GM18873 (cell line): Measurements from ENCODE around the gene PAN3.

Source experiments
- ATAC-seq: cut with Tn5 transposase; IDR thresholded peaks from one replicate; pipeline ENCODE4 v1.9.1; 2021; ENCODE audit warnings: mild to moderate bottlenecking, moderate library complexity, moderate number of reproducible peaks; ENCODE audit not compliant: unreplicated experiment, low FRiP score

The PAN3 gene

DNA sequence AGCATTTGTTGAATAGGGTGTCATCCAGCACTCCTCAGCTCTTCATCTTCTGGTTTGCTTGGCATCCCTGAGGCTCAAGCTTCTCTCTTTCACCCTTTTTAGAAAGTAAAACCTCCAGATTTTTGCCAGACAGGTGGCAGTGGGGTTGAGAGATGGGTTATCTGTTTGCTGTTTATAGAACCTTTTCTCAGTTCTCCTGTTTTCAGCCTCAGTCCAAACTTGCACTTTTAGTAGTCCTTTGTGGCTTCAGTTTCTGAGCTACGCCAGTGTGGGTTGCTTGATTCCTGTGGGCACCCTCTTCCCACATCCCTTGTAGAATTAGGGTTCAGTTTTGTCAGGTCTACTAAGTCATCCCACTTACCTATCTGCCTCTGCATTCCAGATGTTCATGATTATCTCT lies 147.9 kb downstream of the PAN3 start:
- peak; percentile 39 for ATAC-seq

DNA sequence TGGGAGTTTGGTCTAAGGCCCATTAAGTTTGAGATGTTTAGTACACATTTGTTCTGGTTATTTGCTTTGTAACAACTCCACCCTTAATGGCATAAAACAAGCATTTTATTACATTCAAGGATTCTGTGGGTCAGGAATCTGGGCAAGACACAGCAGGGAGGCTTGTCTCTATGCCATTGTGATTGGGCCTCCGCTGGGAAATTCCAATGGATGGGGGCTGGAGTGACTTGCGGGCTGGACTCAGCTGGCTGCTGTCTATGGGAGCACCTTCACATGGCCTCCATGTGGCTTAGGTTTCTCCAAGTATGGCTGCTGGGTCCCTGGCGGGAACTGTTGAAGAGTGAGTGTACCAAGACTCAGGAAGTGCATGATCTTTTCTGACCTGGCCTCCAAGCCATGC lies 159.0 kb downstream of the PAN3 start:
- ATAC-seq = no peak

GRCh38 chr13:28299916-28300315 lies 161.6 kb downstream of the PAN3 start:
- no peak for ATAC-seq

- ATAC-seq = no peak
These were observed 163.5 kb downstream of the PAN3 start for GRCh38 chr13:28301839-28302238.

DNA sequence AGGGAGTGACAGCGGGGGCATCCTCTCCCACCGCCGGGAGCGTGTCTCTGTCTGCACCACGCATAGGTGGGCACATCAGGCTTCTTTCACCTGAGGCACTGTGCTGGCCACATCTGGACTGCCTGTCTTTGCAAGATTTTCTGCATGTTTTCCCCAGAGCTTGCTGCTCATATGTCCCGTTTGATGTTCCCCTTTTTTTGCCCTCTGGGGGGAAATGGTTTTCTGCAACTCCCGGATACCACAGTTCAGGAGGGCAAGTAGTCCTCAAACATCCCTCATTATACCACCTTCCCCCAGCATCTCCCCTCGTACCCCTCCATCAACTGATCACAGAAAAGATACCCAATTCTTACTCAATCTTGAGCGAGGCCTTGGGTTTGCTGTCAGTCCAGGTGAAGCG lies 168.0 kb downstream of the PAN3 start:
- ATAC-seq = no peak

DNA sequence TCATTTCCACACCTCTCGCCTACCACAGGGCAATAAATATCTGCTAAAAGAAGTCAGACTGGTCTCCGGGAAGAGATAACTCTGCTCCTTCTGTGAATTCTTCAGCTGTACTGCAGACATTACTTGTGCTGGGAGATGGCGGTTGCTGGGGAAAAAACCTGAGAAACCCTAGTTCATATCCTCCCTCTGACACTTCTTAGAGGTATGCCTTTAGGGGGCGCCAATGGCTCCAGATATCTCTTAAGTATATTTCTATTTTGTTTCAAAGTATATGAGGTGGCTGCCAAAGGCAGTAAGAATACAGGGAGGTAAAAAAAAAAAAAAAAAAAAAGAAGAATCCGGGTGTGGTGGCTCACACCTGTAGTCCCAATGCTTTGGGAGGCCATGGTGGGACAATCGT lies 175.2 kb downstream of the PAN3 start:
- ATAC-seq = no peak

- ATAC-seq = no peak
These were observed 176.5 kb downstream of the PAN3 start for GRCh38 chr13:28314879-28315278.

DNA sequence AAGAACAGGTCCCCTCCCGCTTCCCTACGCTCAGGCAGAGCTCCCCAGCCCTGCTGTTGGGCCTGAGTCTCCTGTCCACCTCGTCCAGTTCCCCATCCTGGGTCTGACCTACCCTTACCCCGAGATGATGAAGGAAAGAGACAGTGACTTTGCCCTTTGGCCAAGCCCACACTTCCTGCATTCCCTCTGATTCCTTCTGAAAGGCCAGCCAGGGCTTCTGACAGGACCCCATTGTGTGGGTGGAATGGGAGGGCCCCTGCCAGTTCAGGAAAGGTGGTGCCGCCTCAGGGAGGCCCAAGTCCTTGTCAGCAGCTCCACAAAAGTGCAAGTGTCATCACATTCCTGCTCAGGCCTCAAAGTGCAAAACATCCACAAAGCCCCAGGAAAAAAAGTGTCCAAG lies 177.8 kb downstream of the PAN3 start:
- no peak for ATAC-seq

- ATAC-seq = no peak
These were observed 178.5 kb downstream of the PAN3 start for GRCh38 chr13:28316836-28317235.

- no peak for ATAC-seq
These were observed 180.2 kb downstream of the PAN3 start for GRCh38 chr13:28318496-28318895.

DNA sequence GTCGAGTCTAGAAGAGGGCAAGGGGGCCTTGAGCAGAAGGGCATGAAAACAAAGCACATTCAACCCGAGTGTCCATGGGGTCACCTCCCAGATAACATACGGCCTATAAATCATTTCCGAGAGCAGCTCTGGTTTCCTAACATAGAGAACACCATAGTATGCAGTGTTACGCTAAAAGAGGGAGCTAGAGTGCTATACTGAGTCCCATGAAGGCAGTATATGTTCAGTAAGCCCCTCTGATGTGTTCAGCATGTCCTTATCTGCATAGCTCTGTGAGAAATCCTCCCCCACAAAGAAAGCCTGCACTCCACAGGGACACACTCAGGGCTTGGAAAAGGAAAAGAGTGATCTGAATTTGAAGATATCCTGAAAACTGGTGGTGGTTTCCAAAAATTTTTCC lies 181.2 kb downstream of the PAN3 start:
- ATAC-seq = no peak

DNA sequence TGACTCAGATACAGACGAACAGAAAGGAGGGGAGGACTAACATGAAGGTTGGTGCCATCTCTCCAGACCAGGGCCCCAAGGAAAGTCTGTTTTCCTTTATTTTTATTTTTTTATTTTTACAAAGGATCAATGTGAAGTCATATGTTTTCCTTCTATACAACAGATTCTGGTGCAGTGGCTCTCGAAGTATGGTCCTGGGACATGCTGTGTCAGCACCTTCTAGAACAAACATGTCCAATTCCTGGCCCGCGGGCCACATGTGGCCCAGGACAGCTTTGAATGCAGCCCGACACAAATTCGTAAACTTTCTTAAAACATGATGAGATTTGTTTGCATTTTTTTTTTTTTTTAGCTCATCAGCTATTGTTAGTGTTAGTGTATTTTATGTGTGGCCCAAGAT lies 181.9 kb downstream of the PAN3 start:
- no peak for ATAC-seq

- no peak for ATAC-seq
These were observed 182.7 kb downstream of the PAN3 start for GRCh38 chr13:28320884-28321574.

DNA sequence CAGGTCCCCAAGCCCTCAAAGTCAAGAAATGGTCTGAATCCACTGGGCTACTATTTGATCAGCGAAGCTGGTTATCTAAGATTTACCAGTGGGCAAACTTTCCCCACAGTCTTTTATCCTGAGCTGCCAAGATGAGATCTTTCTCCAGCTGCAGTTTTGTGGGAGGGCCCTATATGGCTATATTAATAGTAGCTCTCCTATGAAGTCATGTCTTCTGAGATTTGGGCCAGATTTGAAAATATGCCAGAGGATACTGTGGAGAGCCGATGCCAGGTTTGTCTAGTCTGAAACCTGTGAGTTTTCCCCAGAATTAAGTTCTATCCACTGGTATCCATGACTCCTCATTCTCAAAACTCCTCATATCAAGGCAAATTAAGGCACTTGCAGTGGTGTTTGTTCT lies 183.4 kb downstream of the PAN3 start:
- no peak for ATAC-seq

DNA sequence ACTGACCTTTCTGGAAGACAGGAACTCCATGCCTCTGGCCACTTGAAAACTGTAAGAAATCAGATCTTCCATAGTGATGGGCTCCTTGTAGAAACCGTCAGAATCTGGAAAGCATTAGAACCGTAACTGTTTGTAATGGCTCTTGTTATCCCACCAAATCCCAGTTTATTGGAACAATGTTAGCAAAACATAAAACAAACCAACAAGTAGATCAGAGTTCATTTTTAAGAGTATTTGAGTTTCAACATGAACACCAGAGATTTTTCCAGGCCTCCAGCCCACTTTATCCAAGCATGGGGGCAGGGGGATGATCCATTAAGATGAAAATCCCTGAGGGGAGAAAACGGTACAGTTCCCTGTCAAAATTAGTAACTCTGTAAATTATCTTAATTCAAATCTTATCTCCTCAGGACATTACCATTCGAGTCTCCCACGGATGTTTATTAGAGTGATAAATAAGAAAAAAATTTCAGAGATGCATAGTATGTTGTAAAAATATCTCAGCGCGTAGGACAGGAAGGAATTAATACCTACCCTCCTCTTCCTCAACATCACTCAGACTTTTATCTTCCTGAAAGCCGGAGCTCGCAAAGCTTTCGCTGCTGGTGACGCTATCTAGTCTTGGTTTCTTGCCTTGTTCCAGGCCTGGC lies 184.0 kb downstream of the PAN3 start:
- no peak for ATAC-seq

- no peak for ATAC-seq
These were observed 185.9 kb downstream of the PAN3 start for GRCh38 chr13:28324181-28324789.

DNA sequence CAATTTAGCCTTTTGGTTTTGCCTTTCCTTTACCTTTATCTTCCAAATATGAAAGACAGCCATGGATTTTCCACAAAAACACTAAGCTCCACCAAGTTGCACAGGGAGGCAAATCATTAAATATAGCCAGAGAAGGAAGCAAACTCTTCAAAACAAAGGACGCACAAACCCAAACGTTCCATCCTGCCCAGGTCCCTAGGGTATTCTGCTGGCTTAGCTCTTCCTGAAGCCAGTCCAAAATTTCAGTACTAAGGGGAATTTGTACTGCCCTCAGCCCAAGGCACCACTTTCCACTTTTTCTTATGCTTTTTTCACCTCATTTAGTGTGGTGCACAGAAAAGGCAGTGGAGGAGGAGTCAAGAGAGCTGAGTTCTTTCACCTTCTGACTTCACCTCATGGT lies 186.7 kb downstream of the PAN3 start:
- ATAC-seq = no peak

- ATAC-seq = no peak
These were observed 187.7 kb downstream of the PAN3 start for GRCh38 chr13:28326056-28326455.

GRCh38 chr13:28327373-28328270 lies 189.3 kb downstream of the PAN3 start:
- ATAC-seq = no peak

DNA sequence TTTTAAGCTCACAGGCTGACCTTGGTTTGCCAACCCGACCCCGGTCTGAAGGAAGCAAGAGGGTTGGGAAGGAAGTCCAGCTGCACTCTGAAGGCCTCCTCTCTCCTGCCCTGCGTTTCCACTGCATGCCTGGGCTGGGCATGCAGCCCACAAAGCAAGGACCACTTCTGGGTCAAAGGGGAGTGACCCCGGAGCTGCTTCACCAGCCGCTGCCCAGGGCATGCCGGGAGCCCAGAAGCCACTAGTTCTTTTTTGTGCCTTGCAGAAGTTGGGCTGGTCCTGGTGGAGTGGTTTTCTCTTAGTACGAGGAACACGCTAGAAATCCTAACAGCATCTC lies 189.9 kb downstream of the PAN3 start:
- ATAC-seq = no peak
